ENCODE results near the gene LRRK1.

Gene LRRK1

GRCh38 chr15:101020451-101020850, 101.3 kb downstream of the LRRK1 start:
- DNase-seq (ENCODE audit: low read depth in 1 of 2, low spot score in 1 of 2): no peak

GRCh38 chr15:101020945-101021344, 101.8 kb downstream of the LRRK1 start:
- DNase-seq (ENCODE audit: low read depth in 1 of 2, low spot score in 1 of 2): no peak

GRCh38 chr15:101022306-101022705, 103.1 kb downstream of the LRRK1 start:
- no peak for DNase-seq (ENCODE audit: low read depth in 1 of 2, low spot score in 1 of 2)

- DNase-seq (ENCODE audit: low read depth in 1 of 2, low spot score in 1 of 2): no peak
Observed at GRCh38 chr15:101022876-101023275, 103.7 kb downstream of the LRRK1 start.

GRCh38 chr15:101023501-101024072, 104.4 kb downstream of the LRRK1 start:
- DNase-seq (ENCODE audit: low read depth in 1 of 2, low spot score in 1 of 2): no peak

- no peak for DNase-seq (ENCODE audit: low read depth in 1 of 2, low spot score in 1 of 2)
Observed at GRCh38 chr15:101024073-101024695, 105.0 kb downstream of the LRRK1 start.

- no peak for DNase-seq (ENCODE audit: low read depth in 1 of 2, low spot score in 1 of 2)
Observed at GRCh38 chr15:101024706-101025500, 105.7 kb downstream of the LRRK1 start.

- no peak for DNase-seq (ENCODE audit: low read depth in 1 of 2, low spot score in 1 of 2)
Observed at GRCh38 chr15:101025501-101025885, 106.3 kb downstream of the LRRK1 start.

GRCh38 chr15:101025896-101026631, 106.9 kb downstream of the LRRK1 start:
- no peak for DNase-seq (ENCODE audit: low read depth in 1 of 2, low spot score in 1 of 2)

- no peak for DNase-seq (ENCODE audit: low read depth in 1 of 2, low spot score in 1 of 2)
Observed at GRCh38 chr15:101026656-101027272, 107.6 kb downstream of the LRRK1 start.

- DNase-seq (ENCODE audit: low read depth in 1 of 2, low spot score in 1 of 2): no peak
Observed at GRCh38 chr15:101027273-101027901, 108.2 kb downstream of the LRRK1 start.

- no peak for DNase-seq (ENCODE audit: low read depth in 1 of 2, low spot score in 1 of 2)
Observed at GRCh38 chr15:101027920-101028319, 108.8 kb downstream of the LRRK1 start.

GRCh38 chr15:101028321-101028720, 109.2 kb downstream of the LRRK1 start:
- DNase-seq (ENCODE audit: low read depth in 1 of 2, low spot score in 1 of 2): no peak

- DNase-seq (ENCODE audit: low read depth in 1 of 2, low spot score in 1 of 2): no peak
Observed at GRCh38 chr15:101028772-101029438, 109.7 kb downstream of the LRRK1 start.

- no peak for DNase-seq (ENCODE audit: low read depth in 1 of 2, low spot score in 1 of 2)
Observed at GRCh38 chr15:101029971-101030661, 111.0 kb downstream of the LRRK1 start.

GRCh38 chr15:101031213-101031612, 112.1 kb downstream of the LRRK1 start:
- DNase-seq (ENCODE audit: low read depth in 1 of 2, low spot score in 1 of 2): no peak

- no peak for DNase-seq (ENCODE audit: low read depth in 1 of 2, low spot score in 1 of 2)
Observed at GRCh38 chr15:101033801-101034200, 114.6 kb downstream of the LRRK1 start.

- DNase-seq (ENCODE audit: low read depth in 1 of 2, low spot score in 1 of 2): no peak
Observed at GRCh38 chr15:101035611-101036010, 116.5 kb downstream of the LRRK1 start.

- no peak for DNase-seq (ENCODE audit: low read depth in 1 of 2, low spot score in 1 of 2)
Observed at GRCh38 chr15:101036189-101036588, 117.0 kb downstream of the LRRK1 start.

Data from activated CD4-positive, alpha-beta T cell treated with anti-CD3 and anti-CD28 coated beads, Interleukin-2, amount 50 U/mL, for 24 hours (primary cell).